ENCODE results near the gene MLLT6.

- no peak for TF ChIP-seq CTCF (IDR thresholded peaks at IDR 0.05)
- TF ChIP-seq POLR2A (IDR thresholded peaks at IDR 0.05), result no peak
These were observed 46.2 kb upstream of the MLLT6 start for GRCh38 chr17:38658741-38659345.

All from heart left ventricle (tissue), 13 donors.